Thyroid gland (tissue), 4 donors: ENCODE data around the gene EDEM1. TPM values are rescaled to one million over a fixed set of nuclear protein-coding genes. Genes with fewer than 3 reads are reported as not detected.

Experiments
- DNase-seq, 2 donors: peaks; one replicate each; pipeline ENCODE4 v3.0.0-alpha.2; 2019
- H3K27ac ChIP-seq, 3 donors: fragments of 200-600 bp; sonication (generic); 1 replicate in 2 of 3; 2 replicates in 1 of 3; pipeline ENCODE4 v1.5.1; 2016 to 2019; ENCODE audit warnings: mild to moderate bottlenecking in 1 of 3, moderate library complexity in 1 of 3
- H3K27me3 ChIP-seq: fragments of 200-600 bp; sonication (generic); one replicate; pipeline ENCODE4 v1.5.1; 2019
- H3K36me3 ChIP-seq, 2 donors: fragments of 200-600 bp; sonication (generic); one replicate each; pipeline ENCODE4 v1.5.1; 2016 to 2019
- H3K4me1 ChIP-seq, 2 donors: fragments of 200-600 bp; sonication (generic); one replicate each; pipeline ENCODE4 v1.5.1; 2017 to 2019
- H3K4me3 ChIP-seq, 3 donors: fragments of 200-600 bp; sonication (generic); replicated peaks in 1 of 3; 1 replicate in 2 of 3; 2 replicates in 1 of 3; pipeline ENCODE4 v1.5.1; 2016; ENCODE audit warnings: mild to moderate bottlenecking in 1 of 3
- H3K9me3 ChIP-seq: fragments of 200-600 bp; sonication (generic); one replicate; pipeline ENCODE4 v1.5.1; 2017
- POLR2A ChIP-seq, 2 donors: fragments of 450-650 bp; IDR thresholded peaks; one replicate each; pipeline ENCODE4 v1.6.1; 2017; ENCODE audit warnings: antibody characterized with exemption in 2 of 2, mild to moderate bottlenecking in 2 of 2, moderate library complexity in 1 of 2
- WGBS, 2 donors: methylation state at CpG; one replicate each; pipeline ENCODE4 v1.1.5; 2017; 5-methylcytosine and 5-hydroxymethylcytosine counted together
- intact Hi-C: fragments of 100-400 bp; cut with DNase I; formaldehyde crosslinking; loops from one replicate; pipeline ENCODE4 v1.15.1; 2023
- total RNA-seq, 4 donors: library from RNA; depleted of rRNA; stranded (reverse); fragments of >200 nt; gene quantifications; one replicate each; pipeline ENCODE4 v1.2.3, GENCODE V29; 2016
- TF ChIP-seq, protein P1 (sequence below), 6 experiments: fragments of 200-600 bp in 3 of 6; fragments of 450-650 bp in 3 of 6; sonication (generic) in 3 of 6; IDR thresholded peaks; one replicate each; pipeline ENCODE4 v1.5.1; 2016 to 2019; ENCODE audit warnings: antibody characterized with exemption in 6 of 6, mild to moderate bottlenecking in 2 of 6, inconsistent platforms in 1 of 6, moderate library complexity in 1 of 6

The EDEM1 gene
- total RNA-seq, 4 donors from 2014 or later, result 26.1 to 58.4 (median 43.0) TPM

DNA sequence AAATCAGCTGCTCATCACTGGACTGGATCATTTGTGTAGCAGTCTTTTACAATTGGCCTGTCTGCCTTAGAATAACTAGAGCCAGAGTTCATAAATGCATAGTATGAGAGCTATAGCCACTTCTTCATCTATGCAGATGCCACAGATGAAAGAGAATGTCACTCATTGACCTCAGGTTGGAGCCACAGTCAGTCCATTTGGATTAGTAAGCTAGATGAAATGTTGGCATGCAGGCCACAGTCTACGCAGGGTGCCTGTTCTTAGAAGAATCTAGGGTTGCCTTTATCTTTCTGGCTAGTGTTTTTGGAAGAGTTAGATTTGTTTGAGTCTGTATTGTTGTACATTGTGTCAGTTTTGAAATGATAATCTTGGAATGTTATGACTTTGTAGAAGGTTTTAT lies 25.4 kb upstream of the EDEM1 start:
- intact Hi-C loops, result no loop called here
- Histone ChIP-seq H3K4me3 (no peak overlapping the region), H3K9me3 (no peaks in the 10 kb centered on the region), H3K27me3 (no peaks in the 10 kb centered on the region), H3K27ac (peak overlapping the region in 1 of 3 donors; percentile 7), H3K36me3 (no peaks in the 10 kb centered on the region), H3K4me1 (peaks cover 21 to 31% of the 10 kb centered on the region in 2 donors)
- no peak for DNase-seq
- 95 to 100% methylated on average over 1 of the region's 1 CpG for WGBS, 2 donors
- TF ChIP-seq POLR2A (IDR thresholded peaks at IDR 0.05), result no peak
- TF ChIP-seq, protein P1, sequence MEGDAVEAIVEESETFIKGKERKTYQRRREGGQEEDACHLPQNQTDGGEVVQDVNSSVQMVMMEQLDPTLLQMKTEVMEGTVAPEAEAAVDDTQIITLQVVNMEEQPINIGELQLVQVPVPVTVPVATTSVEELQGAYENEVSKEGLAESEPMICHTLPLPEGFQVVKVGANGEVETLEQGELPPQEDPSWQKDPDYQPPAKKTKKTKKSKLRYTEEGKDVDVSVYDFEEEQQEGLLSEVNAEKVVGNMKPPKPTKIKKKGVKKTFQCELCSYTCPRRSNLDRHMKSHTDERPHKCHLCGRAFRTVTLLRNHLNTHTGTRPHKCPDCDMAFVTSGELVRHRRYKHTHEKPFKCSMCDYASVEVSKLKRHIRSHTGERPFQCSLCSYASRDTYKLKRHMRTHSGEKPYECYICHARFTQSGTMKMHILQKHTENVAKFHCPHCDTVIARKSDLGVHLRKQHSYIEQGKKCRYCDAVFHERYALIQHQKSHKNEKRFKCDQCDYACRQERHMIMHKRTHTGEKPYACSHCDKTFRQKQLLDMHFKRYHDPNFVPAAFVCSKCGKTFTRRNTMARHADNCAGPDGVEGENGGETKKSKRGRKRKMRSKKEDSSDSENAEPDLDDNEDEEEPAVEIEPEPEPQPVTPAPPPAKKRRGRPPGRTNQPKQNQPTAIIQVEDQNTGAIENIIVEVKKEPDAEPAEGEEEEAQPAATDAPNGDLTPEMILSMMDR (IDR thresholded peaks at IDR 0.05), result no peak

DNA sequence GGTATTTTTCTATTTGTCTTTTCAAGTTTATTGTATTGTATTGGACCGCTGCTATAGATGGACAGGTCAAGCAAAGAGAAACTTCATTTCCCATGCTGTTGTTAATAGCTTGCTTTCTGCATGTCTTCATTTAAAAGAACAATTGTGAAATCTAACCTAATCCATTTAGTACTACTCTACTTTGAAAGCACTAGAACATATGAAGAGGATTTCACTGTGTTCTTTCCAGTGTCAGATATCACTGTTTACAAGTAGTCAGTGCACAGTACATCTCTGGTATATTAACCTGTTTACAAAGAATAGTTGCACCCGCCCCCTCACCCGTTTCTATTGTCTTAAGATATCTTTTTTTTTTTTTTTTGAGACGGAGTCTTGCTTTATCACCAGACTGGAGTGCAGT lies 21.8 kb upstream of the EDEM1 start:
- 91 to 94% methylated on average over 4 of the region's 4 CpGs for WGBS, 2 donors
- Histone ChIP-seq H3K4me1 (peaks cover 16 to 25% of the 10 kb centered on the region in 2 donors), H3K27ac (no peak overlapping the region), H3K9me3 (no peaks in the 10 kb centered on the region), H3K27me3 (no peaks in the 10 kb centered on the region), H3K36me3 (no peaks in the 10 kb centered on the region), H3K4me3 (no peak overlapping the region)
- intact Hi-C loops, result no loop called here
- no peak for DNase-seq
- TF ChIP-seq, protein P1 (IDR thresholded peaks at IDR 0.05), result no peak
- no peak for TF ChIP-seq POLR2A (IDR thresholded peaks at IDR 0.05)

DNA sequence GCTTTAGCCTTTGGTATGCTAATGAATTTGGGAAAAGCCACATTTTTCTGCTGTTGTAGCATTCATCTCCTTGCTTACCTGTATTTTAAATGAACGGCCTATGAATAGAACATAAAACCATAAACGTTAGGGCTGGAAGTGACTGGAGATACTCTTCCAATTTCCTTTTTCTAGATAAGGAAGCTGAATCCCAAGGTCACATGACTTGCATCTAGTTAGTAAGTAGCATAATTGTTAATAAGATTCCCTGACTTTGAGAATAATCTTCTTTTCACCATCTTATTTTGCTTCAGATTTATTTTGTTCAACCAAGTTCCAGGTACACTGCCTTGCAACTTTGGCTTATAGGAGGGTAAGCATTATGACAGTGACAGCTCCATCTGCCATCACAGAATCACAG lies 20.7 kb upstream of the EDEM1 start:
- H3K4me3 ChIP-seq, result no peak overlapping the region
- 77 to 84% methylated on average over 2 of the region's 2 CpGs for WGBS, 2 donors
- intact Hi-C loops, result no loop called here

DNA sequence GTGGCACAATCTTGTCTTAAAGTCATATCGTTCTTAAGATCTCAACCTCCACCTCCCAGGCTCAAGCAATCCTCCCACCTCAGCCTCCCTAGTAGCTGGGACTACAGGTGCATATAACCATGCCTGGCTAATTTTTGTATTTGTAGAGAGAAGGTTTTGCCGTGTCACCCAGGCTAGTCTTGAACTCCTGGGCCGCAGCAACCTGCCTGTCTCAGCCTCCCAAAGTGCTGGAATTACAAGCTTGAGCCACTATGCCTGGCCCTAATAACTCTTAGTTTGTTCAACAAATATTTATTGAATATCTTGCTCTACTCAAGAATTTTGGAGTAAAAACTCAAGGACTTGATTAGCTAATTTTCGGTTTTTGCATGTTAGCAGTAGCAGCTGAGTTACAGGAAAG lies 19.4 kb upstream of the EDEM1 start:
- H3K27ac ChIP-seq, result no peak overlapping the region
- H3K4me3 ChIP-seq, result no peak overlapping the region
- peaks cover 4 to 7% of the 10 kb centered on the region in 2 donors for H3K4me1 ChIP-seq
- TF ChIP-seq, protein P1 (IDR thresholded peaks at IDR 0.05), result no peak
- no peak for TF ChIP-seq POLR2A (IDR thresholded peaks at IDR 0.05)
- intact Hi-C loops, result no loop called here
- 95 to 96% methylated on average over 4 of the region's 4 CpGs for WGBS, 2 donors
- H3K9me3 ChIP-seq, result no peaks in the 10 kb centered on the region
- DNase-seq, result no peak
- peaks cover 11 to 15% of the 10 kb centered on the region in 2 donors for H3K36me3 ChIP-seq
- H3K27me3 ChIP-seq, result no peaks in the 10 kb centered on the region

More for the DNA sequence above, 20.7 kb upstream of the EDEM1 start:
- Histone ChIP-seq H3K27me3 (no peaks in the 10 kb centered on the region), H3K27ac (no peak overlapping the region), H3K4me1 (peaks cover 11 to 14% of the 10 kb centered on the region in 2 donors), H3K9me3 (no peaks in the 10 kb centered on the region), H3K36me3 (peaks cover 10% of the 10 kb centered on the region in 2 donors)
- no peak for TF ChIP-seq POLR2A (IDR thresholded peaks at IDR 0.05)
- TF ChIP-seq, protein P1 (IDR thresholded peaks at IDR 0.05), result no peak
- no peak for DNase-seq

DNA sequence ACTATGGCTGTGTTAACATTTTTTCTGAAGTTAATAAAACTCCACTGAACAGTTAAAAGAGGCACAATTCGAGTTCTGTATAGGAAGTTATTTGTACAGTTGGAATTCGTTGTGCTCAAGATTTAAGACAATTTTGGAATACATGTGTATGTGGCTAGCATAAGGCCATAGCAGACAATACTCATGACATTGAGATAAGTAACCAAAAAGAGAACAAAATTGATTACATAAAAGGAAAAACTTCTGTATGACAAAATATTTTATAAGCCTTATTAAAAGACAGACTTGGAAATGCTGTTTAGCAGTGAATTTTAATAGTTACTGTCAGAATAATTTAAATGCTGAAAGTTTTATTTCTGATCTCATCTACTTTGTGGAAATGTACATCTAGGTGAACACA lies 17.7 kb upstream of the EDEM1 start:
- peaks cover 22 to 30% of the 10 kb centered on the region in 2 donors for H3K36me3 ChIP-seq
- no peak overlapping the region for H3K27ac ChIP-seq
- no peak for DNase-seq
- H3K9me3 ChIP-seq, result no peaks in the 10 kb centered on the region
- TF ChIP-seq, protein P1 (IDR thresholded peaks at IDR 0.05), result no peak
- TF ChIP-seq POLR2A (IDR thresholded peaks at IDR 0.05), result no peak
- intact Hi-C loops, result no loop called here
- no peaks in the 10 kb centered on the region for H3K27me3 ChIP-seq
- WGBS, 2 donors, result 65 to 82% methylated on average over 2 of the region's 2 CpGs
- H3K4me1 ChIP-seq, result peaks cover 4 to 7% of the 10 kb centered on the region in 2 donors
- H3K4me3 ChIP-seq, result no peak overlapping the region
